Measurements from ENCODE around the gene ABT1. TPM values are rescaled to one million over a fixed set of nuclear protein-coding genes. Genes with fewer than 3 reads are reported as not detected.

ABT1 gene
- total and polyA plus RNA-seq, 2 of the 8 experiments (the other 6 are each of a cell fraction or from before 2014, with no cell fraction given): 20.5 to 30.7 TPM

DNA sequence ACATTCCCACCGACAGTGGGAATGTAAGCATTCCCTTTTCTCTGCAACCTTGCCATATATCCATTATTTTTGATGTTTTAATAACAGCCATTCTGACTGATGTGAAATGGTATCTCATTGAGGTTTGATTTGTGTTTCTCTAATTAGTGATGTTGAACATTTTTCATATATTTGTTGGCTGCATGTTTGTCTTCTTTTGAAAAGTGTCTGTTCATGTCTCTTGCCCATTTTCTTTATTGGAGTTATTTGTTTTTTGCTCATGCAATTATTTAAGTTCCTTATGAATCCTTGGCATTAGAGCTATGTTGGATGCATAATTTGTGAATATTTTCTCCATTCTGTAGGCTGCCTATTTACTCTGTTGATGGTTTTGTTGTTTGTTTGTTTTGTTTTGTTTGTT is 18.0 kb upstream of the ABT1 start:
- H3K4ac ChIP-seq (replicated peaks; ENCODE audit: insufficient read length, low read depth, low read length): no peak overlapping the region
- POLR2A ChIA-PET (ENCODE audit: partially characterized antibody): interaction anchor here (1.1 to 4.1 kb wide), 2 partner anchors 15 to 17 kb away, joined by 3 to 29 read pairs; no protein-coding TSS in a partner anchor
- no peak overlapping the region for H2BK5ac ChIP-seq (ENCODE audit: low read depth, low read length)
- H2BK20ac ChIP-seq (ENCODE audit: low read length): no peak overlapping the region
- no peaks in the 10 kb centered on the region for H3K4me1 ChIP-seq (replicated peaks in 1 of 4; ENCODE audit: control insufficient read depth in 3 of 4, insufficient read depth in 4 of 4, low read length in 3 of 4)
- WGBS, 2 experiments (ENCODE audit: extremely low coverage in 1 of 2, insufficient coverage in 1 of 2, insufficient read length in 1 of 2, insufficient replicate concordance in 2 of 2, low coverage in 1 of 2, low lambda C conversion rate in 2 of 2, missing lambda C conversion rate in 1 of 2): 87% methylated on average over 1 of the region's 1 CpG; no CpG with 5 or more reads in 1 of the 2 experiments
- no peak for FAIRE-seq
- H4K91ac ChIP-seq (replicated peaks; ENCODE audit: insufficient read length, low read length): no peak overlapping the region
- no peak overlapping the region; a peak in 1 of 4 replicates for H3K4me2 ChIP-seq (ENCODE audit: insufficient read depth in 1 of 2, low read depth in 2 of 2, low read length in 2 of 2)
- H3K4me3 ChIP-seq (ENCODE audit: extremely low read depth in 1 of 4, insufficient read depth in 2 of 4, low read depth in 3 of 4, low read length in 4 of 4): no peak overlapping the region
- no peaks in the 10 kb centered on the region for H3K36me3 ChIP-seq (ENCODE audit: control insufficient read depth in 2 of 4, insufficient read depth in 4 of 4, low read length in 3 of 4)
- H4K5ac ChIP-seq (ENCODE audit: insufficient read length, low read depth, low read length): no peak overlapping the region
- no peak overlapping the region for H2BK120ac ChIP-seq (replicated peaks; ENCODE audit: low read depth, low read length)
- no peaks in the 10 kb centered on the region for H3K9me3 ChIP-seq (ENCODE audit: insufficient read depth in 2 of 2, low read depth in 1 of 2, low read length in 1 of 2)
- CTCF ChIA-PET (ENCODE audit: partially characterized antibody): interaction anchor here (14.7 kb wide), 1 partner anchor 15 kb away, joined by 134 read pairs; the partner anchor contains the start of gene ABT1
- H3K23ac ChIP-seq (ENCODE audit: insufficient read length): no peak overlapping the region
- no peak overlapping the region for H3K27ac ChIP-seq (ENCODE audit: low read depth, low read length)
- peaks cover 4% of the 10 kb centered on the region; the same call in 1 of the 2 replicates for H3K23me2 ChIP-seq (ENCODE audit: low read depth, low read length)
- H3K79me1 ChIP-seq (ENCODE audit: low read depth, low read length): no peaks in the 10 kb centered on the region
- DNase-seq (ENCODE audit: low read depth in 1 of 2, low spot score in 2 of 2): no peak
- H2AK5ac ChIP-seq (ENCODE audit: low read depth, low read length): no peak overlapping the region
- no peaks in the 10 kb centered on the region for H3K79me2 ChIP-seq (ENCODE audit: control insufficient read depth in 1 of 2, insufficient read depth in 2 of 2, low read length in 2 of 2)
- no peaks in the 10 kb centered on the region for H4K20me1 ChIP-seq (replicated peaks in 1 of 2; ENCODE audit: control insufficient read depth in 1 of 2, insufficient read depth in 2 of 2, low read length in 2 of 2)
- H3K9ac ChIP-seq (replicated peaks in 1 of 4; ENCODE audit: extremely low read depth in 1 of 4, low read depth in 3 of 4, low read length in 3 of 4): no peak overlapping the region
- no peak overlapping the region for H2BK15ac ChIP-seq (ENCODE audit: low read length)
- H4K8ac ChIP-seq (ENCODE audit: extremely low read depth, insufficient read depth, low read length): no peak overlapping the region
- no peak overlapping the region for H2AFZ ChIP-seq (ENCODE audit: low read length)
- no peak overlapping the region for H3K56ac ChIP-seq (replicated peaks; ENCODE audit: insufficient read length, low read depth, low read length)
- no peak overlapping the region for H3K18ac ChIP-seq (ENCODE audit: extremely low read depth, low read length)
- H3K14ac ChIP-seq (ENCODE audit: insufficient read length): no peak overlapping the region
- H3K27me3 ChIP-seq (replicated peaks in 1 of 4; ENCODE audit: control insufficient read depth in 3 of 4, extremely low read depth in 1 of 4, insufficient read depth in 3 of 4, low read length in 3 of 4): peaks cover 0 to 4% (median 0%) of the 10 kb centered on the region in 4 experiments; a peak in 2 of 7 replicates
- no peak overlapping the region for H2BK12ac ChIP-seq (ENCODE audit: low read depth, low read length)
- TF ChIP-seq KDM4A (IDR thresholded peaks at IDR 0.05; ENCODE audit: low read depth, low read length, severe bottlenecking) (no peak), SIX5 (IDR thresholded peaks at IDR 0.05; ENCODE audit: low read depth, low read length) (no peak), TBP (IDR thresholded peaks at IDR 0.05; ENCODE audit: low read depth, low read length) (no peak), RBBP5 (IDR thresholded peaks at IDR 0.05; ENCODE audit: borderline replicate concordance, low read depth, low read length) (no peak), CEBPB (IDR thresholded peaks at IDR 0.05; ENCODE audit: low read depth, low read length) (no peak), NRF1 (IDR thresholded peaks at IDR 0.05; ENCODE audit: low read depth, low read length) (no peak), RNF2 (IDR thresholded peaks at IDR 0.05; ENCODE audit: borderline replicate concordance, low read depth, low read length, missing control alignments, poor library complexity, severe bottlenecking) (no peak), HDAC2 (IDR thresholded peaks at IDR 0.05; ENCODE audit: borderline replicate concordance in 1 of 2, low read depth in 2 of 2, low read length in 2 of 2) (no peak), RXRA (IDR thresholded peaks at IDR 0.05; ENCODE audit: insufficient read depth, low read depth, low read length) (no peak), SRF (IDR thresholded peaks at IDR 0.05; ENCODE audit: low read depth, low read length) (no peak), SIRT6 (IDR thresholded peaks at IDR 0.05; ENCODE audit: low read length) (no peak), SIN3A (conservative IDR thresholded peaks at IDR 0.05 in 1 of 2, IDR thresholded peaks at IDR 0.05 in 1 of 2; ENCODE audit: low read depth in 1 of 2, low read length in 2 of 2) (no peak), TCF12 (IDR thresholded peaks at IDR 0.05; ENCODE audit: low read depth, low read length) (no peak), BCL11A (IDR thresholded peaks at IDR 0.05; ENCODE audit: low read depth in 2 of 2, low read length in 2 of 2) (no peak)
